ENCODE results near the gene ZNF503. TPM values are rescaled to one million over a fixed set of nuclear protein-coding genes. Genes with fewer than 3 reads are reported as not detected.

Gene ZNF503
- total and polyA plus RNA-seq, 2 experiments from 2014 or later = 0.21 TPM; not detected in 1

DNA sequence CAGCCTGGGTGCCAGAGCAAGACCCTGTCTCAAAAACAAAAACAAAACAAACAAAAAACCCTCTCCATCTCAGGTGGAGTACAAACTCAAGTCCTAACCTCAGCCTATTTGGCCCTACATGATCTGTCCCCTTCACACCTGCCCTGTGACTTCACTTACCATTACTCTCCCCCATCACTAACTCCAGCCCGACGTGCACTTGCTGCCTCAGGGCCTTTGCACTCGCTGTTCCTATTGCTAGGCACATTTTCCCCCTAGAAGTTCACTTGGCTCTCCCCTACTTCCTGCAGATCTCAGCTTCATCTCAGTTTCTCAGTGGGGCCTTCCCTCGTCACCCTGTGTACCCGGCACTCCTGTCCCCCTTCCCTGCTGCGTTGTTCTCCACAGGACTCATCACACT, 21.3 kb upstream of the ZNF503 start:
- H3K4me3 ChIP-seq = no peak overlapping the region
- Mint-ChIP-seq H3K9me3 (no peaks in the 10 kb centered on the region; the same call in 2 of the 3 replicates), H3K36me3 (ENCODE audit: low read depth) (no peaks in the 10 kb centered on the region), H3K4me1 (peaks cover 7% of the 10 kb centered on the region), H3K4me3 (no peak overlapping the region), H3K27ac (no peak overlapping the region), H3K27me3 (ENCODE audit: insufficient read depth, low read depth, poor library complexity) (peaks cover 48% of the 10 kb centered on the region)
- no peak overlapping the region for H2AFZ ChIP-seq
- H4K20me1 ChIP-seq (replicated peaks; ENCODE audit: insufficient read depth) = peaks cover 8% of the 10 kb centered on the region; the same call in 1 of the 2 replicates
- DNase-seq (ENCODE audit: low spot score) (no peak), ATAC-seq (no peak)
- TF ChIP-seq, protein P1, sequence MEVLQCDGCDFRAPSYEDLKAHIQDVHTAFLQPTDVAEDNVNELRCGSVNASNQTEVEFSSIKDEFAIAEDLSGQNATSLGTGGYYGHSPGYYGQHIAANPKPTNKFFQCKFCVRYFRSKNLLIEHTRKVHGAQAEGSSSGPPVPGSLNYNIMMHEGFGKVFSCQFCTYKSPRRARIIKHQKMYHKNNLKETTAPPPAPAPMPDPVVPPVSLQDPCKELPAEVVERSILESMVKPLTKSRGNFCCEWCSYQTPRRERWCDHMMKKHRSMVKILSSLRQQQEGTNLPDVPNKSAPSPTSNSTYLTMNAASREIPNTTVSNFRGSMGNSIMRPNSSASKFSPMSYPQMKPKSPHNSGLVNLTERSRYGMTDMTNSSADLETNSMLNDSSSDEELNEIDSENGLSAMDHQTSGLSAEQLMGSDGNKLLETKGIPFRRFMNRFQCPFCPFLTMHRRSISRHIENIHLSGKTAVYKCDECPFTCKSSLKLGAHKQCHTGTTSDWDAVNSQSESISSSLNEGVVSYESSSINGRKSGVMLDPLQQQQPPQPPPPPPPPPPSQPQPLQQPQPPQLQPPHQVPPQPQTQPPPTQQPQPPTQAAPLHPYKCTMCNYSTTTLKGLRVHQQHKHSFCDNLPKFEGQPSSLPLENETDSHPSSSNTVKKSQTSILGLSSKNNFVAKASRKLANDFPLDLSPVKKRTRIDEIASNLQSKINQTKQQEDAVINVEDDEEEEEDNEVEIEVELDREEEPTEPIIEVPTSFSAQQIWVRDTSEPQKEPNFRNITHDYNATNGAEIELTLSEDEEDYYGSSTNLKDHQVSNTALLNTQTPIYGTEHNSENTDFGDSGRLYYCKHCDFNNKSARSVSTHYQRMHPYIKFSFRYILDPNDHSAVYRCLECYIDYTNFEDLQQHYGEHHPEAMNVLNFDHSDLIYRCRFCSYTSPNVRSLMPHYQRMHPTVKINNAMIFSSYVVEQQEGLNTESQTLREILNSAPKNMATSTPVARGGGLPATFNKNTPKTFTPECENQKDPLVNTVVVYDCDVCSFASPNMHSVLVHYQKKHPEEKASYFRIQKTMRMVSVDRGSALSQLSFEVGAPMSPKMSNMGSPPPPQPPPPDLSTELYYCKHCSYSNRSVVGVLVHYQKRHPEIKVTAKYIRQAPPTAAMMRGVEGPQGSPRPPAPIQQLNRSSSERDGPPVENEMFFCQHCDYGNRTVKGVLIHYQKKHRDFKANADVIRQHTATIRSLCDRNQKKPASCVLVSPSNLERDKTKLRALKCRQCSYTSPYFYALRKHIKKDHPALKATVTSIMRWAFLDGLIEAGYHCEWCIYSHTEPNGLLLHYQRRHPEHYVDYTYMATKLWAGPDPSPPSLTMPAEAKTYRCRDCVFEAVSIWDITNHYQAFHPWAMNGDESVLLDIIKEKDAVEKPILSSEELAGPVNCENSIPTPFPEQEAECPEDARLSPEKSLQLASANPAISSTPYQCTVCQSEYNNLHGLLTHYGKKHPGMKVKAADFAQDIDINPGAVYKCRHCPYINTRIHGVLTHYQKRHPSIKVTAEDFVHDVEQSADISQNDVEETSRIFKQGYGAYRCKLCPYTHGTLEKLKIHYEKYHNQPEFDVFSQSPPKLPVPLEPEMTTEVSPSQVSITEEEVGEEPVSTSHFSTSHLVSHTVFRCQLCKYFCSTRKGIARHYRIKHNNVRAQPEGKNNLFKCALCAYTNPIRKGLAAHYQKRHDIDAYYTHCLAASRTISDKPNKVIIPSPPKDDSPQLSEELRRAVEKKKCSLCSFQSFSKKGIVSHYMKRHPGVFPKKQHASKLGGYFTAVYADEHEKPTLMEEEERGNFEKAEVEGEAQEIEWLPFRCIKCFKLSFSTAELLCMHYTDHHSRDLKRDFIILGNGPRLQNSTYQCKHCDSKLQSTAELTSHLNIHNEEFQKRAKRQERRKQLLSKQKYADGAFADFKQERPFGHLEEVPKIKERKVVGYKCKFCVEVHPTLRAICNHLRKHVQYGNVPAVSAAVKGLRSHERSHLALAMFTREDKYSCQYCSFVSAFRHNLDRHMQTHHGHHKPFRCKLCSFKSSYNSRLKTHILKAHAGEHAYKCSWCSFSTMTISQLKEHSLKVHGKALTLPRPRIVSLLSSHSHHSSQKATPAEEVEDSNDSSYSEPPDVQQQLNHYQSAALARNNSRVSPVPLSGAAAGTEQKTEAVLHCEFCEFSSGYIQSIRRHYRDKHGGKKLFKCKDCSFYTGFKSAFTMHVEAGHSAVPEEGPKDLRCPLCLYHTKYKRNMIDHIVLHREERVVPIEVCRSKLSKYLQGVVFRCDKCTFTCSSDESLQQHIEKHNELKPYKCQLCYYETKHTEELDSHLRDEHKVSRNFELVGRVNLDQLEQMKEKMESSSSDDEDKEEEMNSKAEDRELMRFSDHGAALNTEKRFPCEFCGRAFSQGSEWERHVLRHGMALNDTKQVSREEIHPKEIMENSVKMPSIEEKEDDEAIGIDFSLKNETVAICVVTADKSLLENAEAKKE (CRISPR knock-in tag; IDR thresholded peaks at IDR 0.05) = no peak
- TF ChIP-seq, protein P2, sequence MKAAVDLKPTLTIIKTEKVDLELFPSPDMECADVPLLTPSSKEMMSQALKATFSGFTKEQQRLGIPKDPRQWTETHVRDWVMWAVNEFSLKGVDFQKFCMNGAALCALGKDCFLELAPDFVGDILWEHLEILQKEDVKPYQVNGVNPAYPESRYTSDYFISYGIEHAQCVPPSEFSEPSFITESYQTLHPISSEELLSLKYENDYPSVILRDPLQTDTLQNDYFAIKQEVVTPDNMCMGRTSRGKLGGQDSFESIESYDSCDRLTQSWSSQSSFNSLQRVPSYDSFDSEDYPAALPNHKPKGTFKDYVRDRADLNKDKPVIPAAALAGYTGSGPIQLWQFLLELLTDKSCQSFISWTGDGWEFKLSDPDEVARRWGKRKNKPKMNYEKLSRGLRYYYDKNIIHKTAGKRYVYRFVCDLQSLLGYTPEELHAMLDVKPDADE (IDR thresholded peaks at IDR 0.05) = no peak
- TF ChIP-seq STAT1 (IDR thresholded peaks at IDR 0.05; ENCODE audit: unreplicated experiment) = no peak
- H3K4me2 ChIP-seq = no peak overlapping the region
- H3K9me2 ChIP-seq (ENCODE audit: insufficient read depth) = no peaks in the 10 kb centered on the region
- H3K36me3 ChIP-seq (ENCODE audit: insufficient read depth) = no peaks in the 10 kb centered on the region
- H3K4me1 ChIP-seq (ENCODE audit: insufficient read depth) = peaks cover 7% of the 10 kb centered on the region
- H3K27me3 ChIP-seq (ENCODE audit: insufficient read depth) = peaks cover 100% of the 10 kb centered on the region
- no peaks in the 10 kb centered on the region for H3K79me2 ChIP-seq (replicated peaks; ENCODE audit: insufficient read depth)
- no peak overlapping the region for H3K27ac ChIP-seq (ENCODE audit: low read depth)
- H3F3A ChIP-seq (replicated peaks; ENCODE audit: low read depth) = no peaks in the 10 kb centered on the region

DNA sequence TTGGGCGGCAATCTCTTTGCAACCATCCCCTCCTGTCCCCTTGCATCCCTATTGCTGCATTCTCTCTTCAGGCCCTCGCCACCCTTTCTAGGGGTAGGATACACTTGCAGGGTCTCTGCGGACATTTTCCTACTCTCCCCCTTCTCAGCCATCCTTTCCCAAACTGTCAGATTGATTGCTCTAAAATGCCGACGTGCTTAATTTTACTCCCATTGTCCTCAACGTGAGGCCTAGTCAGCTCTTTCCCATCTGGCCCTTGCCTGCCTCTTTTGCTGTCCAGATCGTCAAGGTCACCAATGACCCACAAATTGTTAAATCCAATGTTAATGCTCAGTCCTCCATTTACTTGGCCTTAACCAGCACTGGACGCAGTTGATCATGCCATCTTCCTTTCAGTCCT, 17.1 kb upstream of the ZNF503 start:
- no peak overlapping the region for H3K4me3 Mint-ChIP-seq
- H3K4me3 ChIP-seq = no peak overlapping the region
- H3K4me1 ChIP-seq (ENCODE audit: insufficient read depth) = peaks cover 10% of the 10 kb centered on the region
- H3K27ac Mint-ChIP-seq = no peak overlapping the region
- no peaks in the 10 kb centered on the region for H3K79me2 ChIP-seq (replicated peaks; ENCODE audit: insufficient read depth)
- DNase-seq (ENCODE audit: low spot score) = no peak
- H3K4me2 ChIP-seq = no peak overlapping the region
- no peak overlapping the region for H3K27ac ChIP-seq (ENCODE audit: low read depth)
- H3K36me3 ChIP-seq (ENCODE audit: insufficient read depth) = no peaks in the 10 kb centered on the region
- H3K27me3 ChIP-seq (ENCODE audit: insufficient read depth) = peaks cover 100% of the 10 kb centered on the region
- H3K9me3 Mint-ChIP-seq = no peaks in the 10 kb centered on the region
- H2AFZ ChIP-seq = no peak overlapping the region
- H3K36me3 Mint-ChIP-seq (ENCODE audit: low read depth) = no peaks in the 10 kb centered on the region
- no peak for TF ChIP-seq EZH2phosphoT487 (IDR thresholded peaks at IDR 0.05; ENCODE audit: unreplicated experiment)
- no peaks in the 10 kb centered on the region for H3F3A ChIP-seq (replicated peaks; ENCODE audit: low read depth)
- H3K27me3 Mint-ChIP-seq (ENCODE audit: insufficient read depth, low read depth, poor library complexity) = peaks cover 87% of the 10 kb centered on the region
- no peak for ATAC-seq
- peaks cover 26% of the 10 kb centered on the region for H3K4me1 Mint-ChIP-seq
- no peaks in the 10 kb centered on the region for H3K9me2 ChIP-seq (ENCODE audit: insufficient read depth)
- peaks cover 17% of the 10 kb centered on the region; the same call in 1 of the 2 replicates for H4K20me1 ChIP-seq (replicated peaks; ENCODE audit: insufficient read depth)
